ENCODE data around the gene NAA80.

DNA sequence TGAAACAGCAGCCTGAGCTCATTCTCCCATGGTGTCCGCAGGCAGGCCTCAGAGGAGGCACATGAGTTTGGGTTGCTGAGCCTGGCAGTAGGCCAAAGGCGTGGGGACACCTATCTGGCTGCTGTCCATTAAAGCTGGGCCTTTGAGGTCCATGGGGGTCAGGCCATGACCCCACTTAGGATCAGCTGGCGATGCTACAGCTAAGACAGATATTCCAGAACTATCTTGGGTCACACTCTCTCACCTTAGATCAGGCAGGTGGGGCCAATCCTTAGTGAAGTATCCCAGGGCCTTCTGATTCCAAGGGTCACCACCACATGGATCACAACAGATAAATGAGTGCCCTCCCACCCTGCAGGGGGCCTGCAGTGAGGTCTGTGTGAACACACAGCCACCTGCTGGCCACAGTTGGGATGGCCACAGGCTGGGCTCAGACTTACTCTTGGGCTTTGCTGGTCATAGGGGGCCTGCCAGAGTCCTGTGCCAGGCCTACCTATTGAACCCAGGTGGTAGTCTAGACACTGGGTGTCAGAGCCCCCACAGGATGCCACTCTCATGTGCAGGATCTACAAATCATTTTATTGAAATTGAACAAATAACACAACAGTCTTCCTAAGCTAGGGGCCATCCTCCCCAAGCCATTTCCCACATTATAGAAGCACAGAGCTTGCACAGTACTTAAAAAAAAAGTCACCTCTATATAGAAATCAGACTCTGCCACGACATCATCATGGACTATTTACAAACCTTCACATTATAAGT lies 25.3 kb upstream of the NAA80 start:
- TF ChIP-seq CTCF (IDR thresholded peaks at IDR 0.05) (peak; percentile 81), YY1 (IDR thresholded peaks at IDR 0.05; ENCODE audit: low read depth) (no peak), PBX3 (IDR thresholded peaks at IDR 0.05) (no peak), USF1 (IDR thresholded peaks at IDR 0.05; ENCODE audit: borderline replicate concordance, low read depth) (no peak), TAF1 (IDR thresholded peaks at IDR 0.05; ENCODE audit: borderline replicate concordance, low read depth, low read length) (no peak)
- TF ChIP-seq, protein P1, sequence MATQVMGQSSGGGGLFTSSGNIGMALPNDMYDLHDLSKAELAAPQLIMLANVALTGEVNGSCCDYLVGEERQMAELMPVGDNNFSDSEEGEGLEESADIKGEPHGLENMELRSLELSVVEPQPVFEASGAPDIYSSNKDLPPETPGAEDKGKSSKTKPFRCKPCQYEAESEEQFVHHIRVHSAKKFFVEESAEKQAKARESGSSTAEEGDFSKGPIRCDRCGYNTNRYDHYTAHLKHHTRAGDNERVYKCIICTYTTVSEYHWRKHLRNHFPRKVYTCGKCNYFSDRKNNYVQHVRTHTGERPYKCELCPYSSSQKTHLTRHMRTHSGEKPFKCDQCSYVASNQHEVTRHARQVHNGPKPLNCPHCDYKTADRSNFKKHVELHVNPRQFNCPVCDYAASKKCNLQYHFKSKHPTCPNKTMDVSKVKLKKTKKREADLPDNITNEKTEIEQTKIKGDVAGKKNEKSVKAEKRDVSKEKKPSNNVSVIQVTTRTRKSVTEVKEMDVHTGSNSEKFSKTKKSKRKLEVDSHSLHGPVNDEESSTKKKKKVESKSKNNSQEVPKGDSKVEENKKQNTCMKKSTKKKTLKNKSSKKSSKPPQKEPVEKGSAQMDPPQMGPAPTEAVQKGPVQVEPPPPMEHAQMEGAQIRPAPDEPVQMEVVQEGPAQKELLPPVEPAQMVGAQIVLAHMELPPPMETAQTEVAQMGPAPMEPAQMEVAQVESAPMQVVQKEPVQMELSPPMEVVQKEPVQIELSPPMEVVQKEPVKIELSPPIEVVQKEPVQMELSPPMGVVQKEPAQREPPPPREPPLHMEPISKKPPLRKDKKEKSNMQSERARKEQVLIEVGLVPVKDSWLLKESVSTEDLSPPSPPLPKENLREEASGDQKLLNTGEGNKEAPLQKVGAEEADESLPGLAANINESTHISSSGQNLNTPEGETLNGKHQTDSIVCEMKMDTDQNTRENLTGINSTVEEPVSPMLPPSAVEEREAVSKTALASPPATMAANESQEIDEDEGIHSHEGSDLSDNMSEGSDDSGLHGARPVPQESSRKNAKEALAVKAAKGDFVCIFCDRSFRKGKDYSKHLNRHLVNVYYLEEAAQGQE (IDR thresholded peaks at IDR 0.05; ENCODE audit: low read depth, low read length), result no peak

Data from SK-N-SH (cell line).